HL-60 (cell line): ENCODE data around the gene STXBP4.
A peak's percentile ranks its signal among the peaks of the same experiment; 100 is the strongest.

Experiments
- DNase-seq, 2 experiments: peaks; one replicate each; pipeline ENCODE4 v3.0.0-alpha.2; 2010 to 2020; ENCODE audit warnings: low read depth in 1 of 2, low spot score in 1 of 2
- H3K27ac ChIP-seq: fragments of 250-450 bp; sonication (Bioruptor Pico); replicated peaks from 2 replicates; pipeline ENCODE4 v1.5.1; 2020; ENCODE audit warnings: mild to moderate bottlenecking, moderate library complexity
- H3K27me3 ChIP-seq: fragments of 250-450 bp; sonication (Bioruptor Pico); 2 replicates; pipeline ENCODE4 v1.5.1; 2021; ENCODE audit warnings: mild to moderate bottlenecking, moderate library complexity; ENCODE audit not compliant: insufficient read depth, poor library complexity, severe bottlenecking
- H3K4me3 ChIP-seq: replicated peaks from 2 replicates; pipeline ENCODE4 v1.5.1; 2011; ENCODE audit warnings: mild to moderate bottlenecking, control low read depth, low read length; ENCODE audit not compliant: insufficient read depth
- CTCF ChIP-seq: IDR thresholded peaks from one replicate; pipeline ENCODE4 v1.5.1; 2011; ENCODE audit warnings: low read length, control low read depth, inconsistent platforms; ENCODE audit not compliant: insufficient read depth
- GABPA ChIP-seq: IDR thresholded peaks from 2 replicates; pipeline ENCODE4 v1.6.1; 2012; ENCODE audit warnings: low read depth
- POLR2AphosphoS5 ChIP-seq: IDR thresholded peaks from 2 replicates; pipeline ENCODE4 v1.6.1; 2012; ENCODE audit warnings: low read depth
- REST ChIP-seq: IDR thresholded peaks from 2 replicates; pipeline ENCODE4 v1.6.1; 2012; ENCODE audit warnings: low read depth; ENCODE audit not compliant: insufficient replicate concordance
- SPI1 ChIP-seq: IDR thresholded peaks from 2 replicates; pipeline ENCODE4 v1.6.1; 2012; ENCODE audit warnings: low read depth, mild to moderate bottlenecking, borderline replicate concordance

Gene STXBP4

GRCh38 chr17:54972406-54973138 is 4.0 kb downstream of the STXBP4 start:
- TF ChIP-seq POLR2AphosphoS5 (no peak), SPI1 (peak; percentile 54; the same call in 1 of the 2 replicates)
- no peak overlapping the region for H3K4me3 ChIP-seq
- H3K27ac ChIP-seq = no peak overlapping the region
- DNase-seq = no peak
- H3K27me3 ChIP-seq = no peaks in the 10 kb centered on the region

- no peak for TF ChIP-seq CTCF
- no peak for TF ChIP-seq GABPA
- no peak for TF ChIP-seq SPI1
- no peak overlapping the region for H3K27ac ChIP-seq
- H3K4me3 ChIP-seq = no peak overlapping the region
- H3K27me3 ChIP-seq = no peaks in the 10 kb centered on the region
- DNase-seq = no peak
Measured at GRCh38 chr17:54974759-54975158, 6.2 kb downstream of the STXBP4 start.

GRCh38 chr17:54976316-54976715 is 7.8 kb downstream of the STXBP4 start:
- H3K27ac ChIP-seq = no peak overlapping the region
- no peaks in the 10 kb centered on the region for H3K27me3 ChIP-seq
- no peak overlapping the region for H3K4me3 ChIP-seq
- TF ChIP-seq POLR2AphosphoS5 (no peak), REST (no peak), GABPA (no peak), SPI1 (no peak), CTCF (no peak)
- no peak for DNase-seq

GRCh38 chr17:54977744-54978143 is 9.2 kb downstream of the STXBP4 start:
- Histone ChIP-seq H3K4me3 (no peak overlapping the region), H3K27ac (no peak overlapping the region), H3K27me3 (no peaks in the 10 kb centered on the region)
- no peak for DNase-seq
- no peak for TF ChIP-seq REST

- no peak overlapping the region for H3K4me3 ChIP-seq
- H3K27ac ChIP-seq = no peak overlapping the region
- no peak for TF ChIP-seq GABPA
- TF ChIP-seq CTCF = no peak
- H3K27me3 ChIP-seq = no peaks in the 10 kb centered on the region
- DNase-seq = no peak
Measured at GRCh38 chr17:54979657-54980056, 11.1 kb downstream of the STXBP4 start.
